Embryonic facial prominence (tissue), 1 donor: ENCODE results near the gene MED27.

Source experiments
- DNase-seq: peaks from one replicate; pipeline ENCODE4 v3.0.0-alpha.2; 2016; ENCODE audit errors: extremely low spot score

MED27 gene

DNA sequence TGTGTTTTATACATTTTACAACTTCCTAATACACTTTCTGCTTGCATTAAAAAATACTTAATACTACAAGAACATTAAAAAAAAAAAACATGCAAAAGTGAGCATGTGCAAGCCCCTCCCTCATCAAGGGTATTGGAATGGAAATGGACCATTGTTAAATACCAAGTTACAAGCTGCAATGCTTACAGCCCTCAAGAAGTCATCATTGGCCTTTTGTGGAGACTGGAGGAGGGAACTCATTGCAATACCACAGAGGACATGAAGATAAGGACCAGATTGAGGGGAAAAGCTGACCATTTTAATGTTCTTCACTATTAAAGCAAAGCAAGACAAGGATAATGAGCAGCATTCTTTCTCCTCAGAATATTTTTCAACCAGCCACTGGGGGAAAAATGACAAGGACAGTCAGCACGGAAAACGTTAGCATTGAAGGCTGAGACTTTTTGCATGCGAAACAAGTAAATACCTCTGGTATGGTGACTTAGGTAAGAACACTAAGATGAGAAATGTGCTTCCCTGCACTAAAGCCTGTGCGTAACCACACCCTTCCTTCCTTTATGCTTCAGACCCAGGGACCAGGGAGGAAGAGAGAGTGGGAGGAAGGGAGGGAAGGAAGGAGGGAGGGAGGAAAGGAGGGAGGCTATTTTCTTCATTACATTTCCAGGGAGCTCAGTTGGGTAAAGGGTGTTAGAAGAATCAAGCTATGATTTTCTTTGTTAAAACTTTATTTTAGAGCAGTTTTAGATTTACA lies 198.7 kb downstream of the MED27 start:
- no peak for DNase-seq

DNA sequence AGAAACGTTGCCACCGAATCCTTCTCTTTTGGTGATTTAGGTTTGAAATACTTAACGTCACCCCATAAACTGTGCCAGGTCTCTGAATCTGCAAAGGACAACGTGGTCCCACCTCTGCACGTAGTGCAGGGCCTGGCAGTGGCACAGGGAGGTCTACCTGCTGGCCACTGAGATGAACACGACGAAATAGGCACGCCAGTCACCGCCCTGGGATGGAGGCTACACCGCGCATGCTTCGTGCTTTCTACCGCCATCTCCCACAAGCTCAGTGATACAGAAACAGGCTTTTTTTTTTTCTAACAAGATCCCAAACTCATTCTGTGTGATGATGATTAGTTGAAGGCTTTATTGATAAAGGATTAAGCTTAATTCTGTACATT lies 199.8 kb downstream of the MED27 start:
- DNase-seq, result no peak

DNA sequence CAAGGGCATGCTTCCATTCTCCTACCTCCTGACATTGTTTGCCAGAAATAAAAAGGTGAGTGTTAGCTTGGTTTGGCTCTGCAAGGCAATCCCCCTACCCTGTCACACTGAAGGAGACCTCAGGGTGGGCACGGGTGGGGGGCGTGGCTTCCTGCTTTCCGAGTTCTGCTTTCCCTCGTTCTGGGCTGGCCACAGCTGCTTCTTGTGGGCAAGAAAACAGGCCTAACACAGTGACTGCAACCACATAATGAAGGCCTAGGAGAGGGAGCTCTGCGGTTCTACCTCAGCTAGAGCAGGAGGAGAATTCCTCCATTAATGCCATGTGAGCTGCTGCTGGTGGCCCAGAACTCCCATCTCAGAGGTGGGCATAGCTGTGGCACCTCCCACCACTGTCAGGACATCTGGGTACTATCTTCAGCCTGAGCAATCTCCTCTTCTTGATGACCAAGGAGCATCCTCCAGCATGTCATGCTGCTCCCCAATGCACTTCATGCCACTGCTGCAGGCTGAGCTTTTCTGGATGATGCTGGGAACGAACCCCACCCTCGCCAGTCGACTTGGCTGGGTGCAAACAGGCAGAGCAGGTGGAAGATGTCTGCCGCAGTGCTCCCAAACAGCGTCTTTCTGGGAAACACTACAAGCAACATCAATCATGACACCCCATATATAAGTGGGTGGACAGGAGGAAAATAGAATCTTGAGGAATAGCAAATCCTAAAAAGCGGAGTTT lies 200.3 kb downstream of the MED27 start:
- DNase-seq, result no peak

DNA sequence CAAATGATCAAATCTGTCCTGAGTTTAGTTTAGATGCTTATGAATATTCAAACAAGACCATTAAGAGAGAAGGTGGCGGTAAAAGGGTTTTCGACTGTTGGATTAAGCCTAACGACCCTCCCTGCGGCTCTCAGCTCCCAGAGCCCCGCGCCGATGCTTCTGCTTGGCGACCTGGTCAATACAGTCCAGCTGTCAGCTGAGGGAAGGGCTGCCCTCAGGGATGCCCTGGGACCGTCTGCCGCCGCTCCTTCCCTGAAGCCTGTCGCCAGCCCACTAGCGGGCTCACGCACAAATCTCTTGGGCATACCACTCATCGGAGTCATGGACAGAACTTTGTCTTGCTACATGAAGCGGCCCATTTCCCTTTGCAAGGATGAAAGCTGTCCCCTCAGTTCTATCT lies 203.2 kb downstream of the MED27 start:
- no peak for DNase-seq

DNA sequence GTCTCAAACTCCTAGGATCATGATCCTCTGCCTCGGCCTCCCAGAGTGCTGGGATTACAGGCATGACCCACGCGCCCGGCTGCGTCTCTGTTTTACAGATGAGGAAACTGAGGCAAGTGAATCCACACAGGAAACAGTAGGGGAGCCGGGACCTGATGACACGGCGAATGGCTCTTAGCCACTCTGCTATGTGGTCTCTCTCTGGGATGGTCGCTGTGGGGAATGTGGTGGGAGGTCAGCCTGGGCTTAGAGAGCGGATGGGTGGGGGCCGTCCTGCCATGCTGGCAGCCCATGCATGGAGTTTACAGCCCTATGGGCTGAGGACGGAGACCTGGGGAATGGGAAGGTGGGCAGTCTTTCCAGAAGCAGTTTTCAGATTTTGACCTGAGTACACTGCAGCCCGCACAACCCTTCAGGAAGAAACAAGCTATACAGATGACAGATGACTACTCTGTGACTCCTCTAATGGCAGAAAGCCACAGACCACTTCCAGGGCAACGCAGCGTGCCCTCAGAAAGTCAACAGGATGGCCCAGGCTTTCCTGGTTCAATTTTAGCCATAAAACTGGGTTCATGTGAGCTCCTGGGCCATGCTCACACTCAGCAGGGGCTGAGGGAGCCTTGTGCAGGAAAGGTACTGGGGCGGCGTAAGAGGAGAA lies 203.7 kb downstream of the MED27 start:
- no peak for DNase-seq

DNA sequence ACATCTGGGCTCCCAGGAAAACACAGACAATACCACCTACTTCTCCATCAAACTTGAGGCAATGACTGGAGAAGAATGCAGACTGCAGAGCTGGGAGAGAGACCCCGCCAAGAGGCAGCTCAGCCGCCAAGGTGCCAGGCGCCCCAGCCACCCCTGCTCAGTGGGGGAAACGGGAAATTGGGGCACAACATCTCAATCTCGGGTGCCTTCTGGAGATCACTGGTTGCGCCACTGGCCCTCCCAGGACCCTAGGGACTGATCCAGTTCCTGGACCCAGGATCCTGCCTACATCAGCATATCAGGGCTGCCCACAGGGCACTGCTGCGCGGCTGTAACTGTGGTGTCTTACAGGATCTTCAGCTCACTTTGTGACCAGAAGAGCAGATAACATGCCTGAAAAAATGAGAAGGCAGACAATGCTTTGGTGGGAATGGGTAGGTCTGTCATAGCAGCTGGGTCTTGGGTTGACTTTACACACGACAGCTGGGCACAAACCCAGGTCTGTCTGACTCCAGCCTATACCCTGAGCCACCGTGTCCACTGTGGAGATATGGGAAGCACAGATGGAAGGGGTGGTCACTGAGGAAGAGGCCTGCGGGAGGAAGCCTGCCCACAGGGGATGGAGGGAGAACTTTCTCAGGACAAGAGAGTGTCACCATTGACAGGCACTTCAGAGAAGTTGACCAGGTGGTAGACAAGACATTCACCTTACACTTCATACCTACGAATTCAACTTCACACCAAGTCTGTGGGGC lies 204.6 kb downstream of the MED27 start:
- no peak for DNase-seq

DNA sequence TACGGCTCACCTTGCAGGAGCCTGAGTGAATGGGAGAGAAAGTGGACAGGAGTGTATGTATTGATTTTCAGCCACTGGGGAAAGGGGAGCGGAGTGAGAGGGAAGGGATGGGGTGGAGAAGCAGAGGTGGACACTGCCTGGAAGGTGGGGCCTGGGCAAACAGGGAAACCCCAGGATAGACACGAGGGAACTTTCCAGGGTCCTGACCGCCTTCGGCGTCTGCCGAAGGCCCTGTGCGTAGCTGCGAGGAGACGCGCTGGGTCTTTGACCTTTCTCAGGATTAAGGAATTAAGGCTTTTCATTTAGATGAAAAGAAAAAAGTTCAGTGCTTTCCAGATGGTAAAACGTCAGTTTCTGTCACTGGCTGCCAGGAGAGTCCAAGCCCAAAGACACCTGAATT lies 205.2 kb downstream of the MED27 start:
- DNase-seq, result no peak

DNA sequence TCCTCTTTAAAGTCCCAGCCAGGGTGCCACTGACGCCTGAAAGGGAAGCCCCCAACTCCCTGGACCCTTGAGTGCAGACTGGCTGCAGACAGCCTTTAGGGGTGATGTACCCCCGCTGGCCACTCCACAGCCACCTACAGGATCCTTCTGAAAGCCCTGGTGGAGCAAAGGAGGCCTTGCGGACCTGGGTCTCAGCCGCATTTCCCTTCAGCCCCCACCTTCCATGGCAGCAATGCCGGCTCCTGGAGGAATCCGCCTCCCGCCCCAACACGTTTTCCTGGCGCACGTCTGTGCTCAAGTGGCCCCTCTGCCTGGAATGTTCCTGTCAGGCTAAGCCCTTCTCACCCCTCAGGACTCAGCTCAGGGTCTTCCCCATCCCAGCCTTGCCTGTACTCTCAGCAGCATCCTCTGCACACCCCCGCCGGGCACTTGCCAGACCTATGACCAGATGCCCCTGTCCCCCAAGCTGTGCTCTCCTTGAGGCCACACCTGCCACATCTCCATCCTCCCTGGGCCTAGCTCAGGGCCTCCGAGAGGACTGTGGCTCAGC lies 205.7 kb downstream of the MED27 start:
- DNase-seq, result no peak

DNA sequence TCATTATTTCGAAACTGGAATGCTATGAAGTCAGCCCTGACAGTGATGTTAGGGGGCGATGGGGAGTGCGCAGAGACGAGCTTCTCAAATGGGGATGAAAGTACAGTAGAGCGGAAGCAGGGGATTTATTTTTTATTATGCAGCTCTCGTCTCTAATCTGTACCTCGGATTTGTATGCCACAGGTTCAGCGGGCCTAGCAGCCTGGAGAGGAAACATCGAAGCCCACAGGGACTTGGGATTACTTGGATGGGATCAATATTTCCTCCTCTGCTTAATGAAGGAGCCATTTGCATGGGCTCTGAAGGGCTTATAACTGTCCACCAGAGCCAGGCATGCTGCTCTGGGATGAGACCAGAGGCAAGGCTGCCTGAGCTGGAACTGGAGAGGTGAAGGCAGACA lies 206.3 kb downstream of the MED27 start:
- DNase-seq, result no peak

DNA sequence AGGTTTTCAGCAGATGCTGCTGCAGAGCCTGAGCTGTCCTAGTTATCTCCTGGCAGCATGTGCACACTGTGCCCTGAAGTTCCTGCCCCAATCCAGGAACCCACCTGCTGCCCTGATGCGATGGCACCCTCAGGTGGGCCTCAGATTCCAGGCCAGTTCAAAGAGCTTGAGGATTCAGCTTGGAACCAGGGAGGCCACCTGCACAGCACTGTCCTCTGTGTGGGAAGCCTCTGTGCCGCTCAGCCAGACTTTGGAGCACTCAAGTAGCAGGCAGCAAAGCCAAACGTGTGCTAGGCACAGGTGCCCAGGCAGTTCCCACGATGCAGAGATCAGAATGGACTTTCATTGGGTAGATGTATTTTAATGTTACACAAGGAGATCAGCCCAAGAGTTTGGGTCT lies 207.0 kb downstream of the MED27 start:
- DNase-seq, result no peak

DNA sequence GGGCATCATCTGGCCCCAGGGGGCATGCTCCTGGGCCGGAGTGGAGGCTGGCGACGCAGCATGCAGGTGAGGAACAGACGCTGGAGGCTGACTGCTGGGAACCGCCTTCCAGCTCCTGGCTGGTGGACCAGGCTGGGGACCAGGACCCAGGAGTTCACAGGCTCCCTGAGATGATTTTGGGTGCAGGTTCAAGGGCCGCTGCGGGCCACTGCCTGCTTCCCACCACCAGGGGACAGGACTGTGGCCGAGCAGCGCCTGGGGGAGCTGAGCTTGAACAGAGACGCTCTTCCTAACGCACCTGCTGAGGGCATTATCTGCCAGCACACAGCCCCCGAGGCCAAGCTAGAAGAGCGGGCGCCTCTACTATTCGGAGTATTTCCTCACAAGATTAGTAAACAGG lies 207.7 kb downstream of the MED27 start:
- no peak for DNase-seq

DNA sequence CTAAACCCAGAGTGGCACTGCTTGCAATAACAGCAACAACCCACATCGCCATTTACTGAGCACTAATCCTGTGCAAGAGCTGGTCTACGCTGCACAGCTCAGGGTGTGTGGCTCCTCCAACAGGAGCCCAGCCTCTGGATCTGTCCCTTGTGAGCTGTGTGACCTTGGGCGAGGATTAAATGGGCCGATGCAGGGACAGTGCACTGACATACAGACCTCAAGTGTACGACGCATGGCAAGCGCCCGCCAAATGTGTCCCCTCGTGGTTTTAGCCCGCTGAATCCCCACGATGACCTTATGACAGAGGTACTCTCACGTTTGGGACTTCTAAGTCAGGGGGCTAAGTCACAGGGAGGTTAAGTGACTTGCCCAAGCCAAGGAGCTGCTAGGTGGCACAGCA lies 209.5 kb downstream of the MED27 start:
- no peak for DNase-seq

DNA sequence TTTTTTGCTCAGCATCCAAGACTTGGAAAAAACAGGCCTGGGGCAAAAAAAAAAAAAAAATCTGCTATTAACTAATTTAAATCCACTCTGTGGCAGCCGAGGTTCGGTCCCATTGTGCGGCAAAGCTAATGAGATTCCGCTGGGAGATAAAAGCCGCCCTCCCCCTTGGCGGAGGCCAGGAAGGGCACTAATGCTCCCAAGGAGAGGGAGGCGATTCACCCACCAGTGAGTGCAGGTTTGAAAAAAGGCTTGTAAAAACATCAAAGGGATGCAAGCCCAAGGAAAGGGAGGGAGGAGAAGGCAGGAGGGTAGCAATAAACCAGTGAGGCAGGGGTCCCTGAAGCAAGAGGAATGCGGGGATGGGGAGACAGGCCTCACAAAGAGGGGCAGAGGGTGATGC lies 210.3 kb downstream of the MED27 start:
- no peak for DNase-seq

DNA sequence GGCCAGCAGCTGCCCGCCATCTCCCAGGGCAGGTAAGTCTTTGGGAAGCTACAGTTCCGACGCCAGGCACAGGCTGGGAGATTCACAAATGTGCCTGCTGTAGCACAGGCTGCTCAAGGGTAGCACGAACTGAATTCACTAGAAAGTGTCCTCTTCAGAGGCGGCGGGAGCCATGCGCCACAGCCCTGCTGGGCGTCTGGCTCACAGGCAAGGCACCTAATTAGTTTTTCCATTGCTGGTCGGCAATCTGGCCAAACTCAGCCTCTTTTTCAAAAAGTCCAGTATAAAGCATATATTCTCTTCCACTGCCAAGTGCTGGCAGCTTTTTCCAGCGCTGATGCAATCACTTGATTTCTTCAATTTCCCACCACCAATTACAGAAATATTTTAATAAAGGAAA lies 210.9 kb downstream of the MED27 start:
- DNase-seq, result peak; percentile 30

DNA sequence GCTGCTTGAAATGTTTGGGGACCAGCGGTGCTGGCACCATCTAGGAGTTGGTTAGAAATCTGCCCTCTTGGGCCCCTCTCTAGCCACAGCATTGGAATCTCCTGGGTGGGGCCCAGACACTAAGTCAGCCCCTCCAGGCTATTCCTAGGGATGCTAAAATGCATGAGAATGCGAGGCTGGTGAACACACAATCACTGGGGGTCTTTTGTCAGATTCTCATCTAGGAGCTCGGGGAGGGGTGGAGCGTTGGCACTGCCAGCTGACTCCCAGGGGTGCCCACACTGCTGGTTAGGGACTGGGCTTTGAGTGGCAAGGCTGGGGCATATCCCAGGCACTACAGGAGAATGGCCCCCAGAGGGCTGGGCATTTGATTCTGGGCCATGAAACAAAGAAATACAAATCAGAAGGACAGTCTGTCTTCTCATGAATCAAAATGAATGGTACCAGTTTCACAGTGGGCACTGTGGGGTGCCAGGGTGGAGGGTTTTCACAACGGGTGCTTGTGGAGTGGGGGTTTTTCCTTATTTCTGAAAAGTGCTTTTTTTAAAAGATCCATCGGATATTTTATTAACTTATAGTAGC lies 212.0 kb downstream of the MED27 start:
- no peak for DNase-seq

DNA sequence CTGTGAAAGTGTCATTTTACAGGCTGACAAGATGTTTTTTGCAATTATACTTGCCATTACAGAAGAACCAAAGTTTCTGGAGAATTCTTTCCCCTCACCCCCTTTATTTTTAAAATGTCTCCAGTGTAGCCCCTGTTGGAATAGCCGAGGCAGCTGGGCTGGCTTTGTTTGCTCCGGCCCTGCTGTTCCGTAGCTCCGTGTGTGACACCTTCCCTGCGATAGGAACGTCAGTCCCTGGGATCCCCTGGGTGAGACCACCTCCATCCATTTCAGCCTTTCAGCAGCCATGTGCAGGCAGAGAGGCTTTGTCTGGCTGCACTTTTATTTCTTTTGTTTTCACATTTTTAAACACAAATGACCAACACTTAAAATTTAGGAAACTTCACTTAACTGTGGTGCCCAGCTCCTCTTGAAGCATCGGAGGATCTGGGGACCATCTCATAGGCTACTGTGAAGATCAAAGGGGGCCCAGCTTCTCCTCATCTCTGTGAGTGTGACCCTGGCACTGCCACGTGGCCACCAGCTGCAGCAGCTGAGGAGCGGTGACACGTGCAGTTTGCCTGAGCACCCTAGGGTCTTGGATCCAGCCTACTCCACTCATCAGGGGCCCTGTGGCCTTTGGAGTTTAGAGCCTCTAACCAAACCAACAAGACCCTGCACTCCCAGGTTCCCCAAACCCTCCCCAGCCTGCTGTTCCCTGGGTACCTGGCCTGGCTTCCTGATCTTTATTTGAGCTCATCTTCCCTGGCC lies 214.0 kb downstream of the MED27 start:
- no peak for DNase-seq

DNA sequence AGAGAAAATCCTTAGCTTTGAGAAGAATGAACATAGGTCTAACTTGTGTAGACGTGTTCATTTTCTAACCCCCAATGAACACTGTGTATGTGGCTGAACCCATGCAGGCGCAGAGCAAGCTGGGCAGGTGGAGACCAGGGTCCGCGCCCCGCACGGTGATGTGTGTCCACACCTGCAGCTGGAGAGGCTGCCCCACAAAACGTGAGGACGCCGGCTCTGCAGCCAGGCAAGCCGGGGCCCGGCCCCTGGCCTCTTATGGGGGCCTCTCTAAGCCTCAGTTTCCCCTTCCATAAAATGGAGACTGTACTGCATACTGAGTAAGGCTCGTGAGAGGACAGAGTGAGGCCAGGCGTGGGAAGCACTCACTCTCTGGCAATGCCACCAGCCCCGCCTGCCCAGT lies 215.1 kb downstream of the MED27 start:
- DNase-seq, result no peak

DNA sequence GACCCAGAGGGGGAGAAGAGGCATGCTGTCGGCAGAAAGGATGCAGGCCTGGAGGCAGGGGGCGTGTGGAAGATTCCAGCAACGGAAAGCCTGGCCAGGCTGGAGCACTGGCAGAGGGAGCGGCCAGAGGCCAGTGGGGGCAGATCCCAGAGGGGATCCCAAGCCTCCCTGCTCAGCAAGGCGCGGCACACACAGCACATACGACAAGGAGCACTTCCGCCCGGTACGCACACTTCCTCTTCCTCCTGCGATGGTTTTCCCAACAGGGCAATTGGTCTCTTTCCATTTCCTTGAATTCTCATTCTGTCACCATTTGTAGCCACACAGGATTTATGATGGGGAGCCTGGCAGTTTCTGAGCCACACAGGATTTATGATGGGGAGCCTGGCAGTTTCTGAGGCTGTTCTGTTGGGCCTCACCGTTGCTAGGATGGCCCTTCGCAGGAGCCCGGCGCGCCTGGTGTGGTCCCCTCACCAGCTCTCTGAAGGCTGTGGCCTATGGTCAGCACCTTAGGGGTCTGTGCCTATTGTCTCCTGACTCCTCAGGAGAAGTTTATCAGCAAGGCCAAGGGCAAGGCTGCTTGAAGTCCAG lies 216.3 kb downstream of the MED27 start:
- no peak for DNase-seq

DNA sequence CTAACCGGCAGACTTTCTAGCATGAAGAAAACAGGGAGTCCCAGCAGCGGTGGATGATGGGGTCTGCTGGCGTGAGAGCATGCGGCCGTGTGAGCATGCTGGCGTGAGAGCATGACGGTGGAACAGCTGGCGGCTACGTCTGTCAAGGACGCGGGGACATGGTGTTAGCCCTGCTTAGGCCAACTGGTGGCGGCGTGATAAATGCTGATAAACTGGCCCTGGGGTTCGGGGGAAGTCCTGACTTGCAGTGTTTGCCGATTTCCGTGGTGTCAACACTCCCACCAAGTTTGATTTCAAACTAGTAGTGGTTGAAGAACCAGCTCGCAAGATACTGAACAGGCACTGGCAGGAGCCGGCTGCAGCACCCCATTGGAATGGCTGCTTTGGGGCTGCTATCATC lies 217.4 kb downstream of the MED27 start:
- no peak for DNase-seq

DNA sequence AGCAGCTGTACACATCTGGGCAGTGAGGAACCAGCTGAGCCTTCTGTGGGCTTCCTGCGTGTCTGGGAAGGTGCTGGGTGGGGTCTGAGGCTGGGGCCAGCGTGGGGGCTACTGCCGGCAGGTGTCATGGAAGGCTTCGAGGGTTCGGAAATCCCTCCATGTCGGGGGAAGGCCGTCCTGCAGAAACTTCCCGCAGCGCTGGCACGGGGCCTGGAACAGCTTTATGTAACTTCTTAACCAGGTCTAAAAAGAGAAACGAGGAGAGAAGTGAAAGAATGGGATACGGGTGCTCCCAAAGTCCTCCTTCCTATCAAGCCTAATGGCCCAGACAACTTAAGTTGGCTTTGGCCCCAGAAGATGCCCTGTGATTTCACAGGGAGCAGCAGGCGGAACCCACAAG lies 219.2 kb downstream of the MED27 start:
- DNase-seq, result no peak

DNA sequence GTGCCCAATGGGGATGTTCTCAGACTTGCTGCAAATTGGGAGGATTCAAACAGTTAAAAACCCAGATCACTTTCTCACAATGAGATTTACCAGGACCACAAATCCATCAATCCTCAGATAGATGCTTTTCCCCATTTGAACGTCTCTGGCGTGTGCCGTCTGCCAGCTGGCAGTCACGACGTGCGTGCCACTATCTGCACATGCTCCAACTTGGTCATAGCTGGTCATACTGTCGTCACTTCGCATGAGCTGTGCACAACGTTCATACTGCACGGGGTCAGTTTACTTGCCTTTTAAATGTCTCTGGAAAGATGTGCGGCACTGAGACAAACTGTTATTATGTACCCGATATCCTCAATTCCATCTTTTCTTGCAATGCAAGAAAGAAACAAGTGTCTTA lies 221.5 kb downstream of the MED27 start:
- no peak for DNase-seq
